HTR-8/SVneo (cell line): ENCODE data around the gene PIP4K2B.

Source experiments
- DNase-seq: peaks from one replicate; pipeline ENCODE4 v3.0.0; 2011; ENCODE audit warnings: low spot score, mixed read lengths; ENCODE audit not compliant: insufficient read length
- FAIRE-seq: peaks from 2 replicates; lab custom pipeline; 2011; peaks lifted over from hg19 to GRCh38; lab: Jason Lieb, UNC

PIP4K2B gene

DNA sequence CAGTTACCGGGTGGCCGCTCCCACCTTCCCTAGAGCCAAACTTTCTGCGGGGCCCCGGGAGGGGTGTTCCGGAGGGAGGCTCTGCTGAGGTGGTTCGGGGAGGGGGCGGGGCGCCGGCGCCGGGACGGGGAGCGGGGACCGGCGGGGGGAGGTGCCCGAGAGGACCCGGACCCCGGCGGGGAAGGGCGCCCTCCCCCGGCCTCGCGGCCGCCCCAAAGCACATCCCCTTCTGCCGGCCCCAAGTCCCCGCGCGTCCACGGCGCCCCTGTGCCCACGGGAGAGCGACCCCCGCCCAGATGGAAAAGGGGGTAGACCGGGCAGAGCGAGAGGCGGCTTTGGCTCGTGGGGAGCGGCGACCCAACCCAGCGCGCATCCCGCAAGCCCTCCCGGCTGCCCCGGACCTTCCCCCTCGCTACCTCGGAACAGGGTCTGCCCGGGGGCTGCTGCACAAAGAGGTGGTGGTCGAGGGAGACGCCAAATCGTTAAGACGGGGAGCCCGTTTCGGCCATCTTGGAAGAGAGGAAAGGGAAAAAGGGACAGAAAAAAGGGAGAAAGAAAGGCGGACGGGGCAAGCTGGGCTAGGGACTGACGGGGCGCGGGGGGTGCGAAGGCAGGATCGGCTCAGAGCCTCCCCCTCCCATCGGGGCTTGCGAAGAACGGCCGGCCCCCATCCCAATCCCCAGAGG is 51.8 kb downstream of the PIP4K2B start:
- DNase-seq (no peak), FAIRE-seq (no peak)

- FAIRE-seq (no peak), DNase-seq (no peak)
These were observed 52.4 kb downstream of the PIP4K2B start for GRCh38 chr17:38746849-38747462.

DNA sequence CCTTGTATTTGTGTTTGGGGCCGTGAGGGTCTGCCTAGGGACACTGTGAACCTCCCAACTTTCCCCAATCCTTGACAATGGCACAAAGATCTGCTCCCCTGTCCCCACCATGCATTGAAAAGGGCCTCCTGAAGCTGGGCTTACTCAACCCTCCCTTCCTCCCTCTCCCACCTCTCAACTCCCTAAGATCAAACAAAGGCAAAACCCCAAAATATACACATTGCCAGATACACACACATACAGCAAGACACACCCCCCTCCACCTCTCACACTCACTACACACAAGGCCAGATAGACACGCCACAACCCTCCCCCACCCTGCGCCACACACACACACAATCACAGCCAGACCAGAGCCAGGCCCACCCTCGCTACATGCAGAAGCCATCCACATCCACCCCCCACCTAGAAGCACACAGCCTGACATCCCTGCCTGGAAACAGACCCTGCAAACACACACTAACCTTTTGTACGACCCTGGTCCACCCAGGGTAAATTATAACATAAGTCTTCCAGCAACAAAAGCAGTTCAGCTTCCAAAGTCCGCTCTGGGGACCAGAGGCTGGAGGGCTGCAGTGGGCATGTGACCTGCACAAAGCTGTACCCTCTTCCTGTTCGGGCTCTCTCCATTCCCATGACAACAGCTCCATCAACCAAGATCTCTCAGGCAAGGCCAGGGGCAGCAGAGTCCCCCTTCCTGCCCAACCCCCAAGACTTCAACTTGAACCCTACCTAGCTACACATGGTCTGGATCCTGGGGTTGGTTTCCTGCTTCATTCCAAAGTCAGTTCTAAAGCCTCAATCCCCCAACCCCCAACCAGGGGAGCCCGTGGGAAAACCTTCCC is 53.1 kb downstream of the PIP4K2B start:
- no peak for DNase-seq
- FAIRE-seq: no peak

- DNase-seq (no peak), FAIRE-seq (no peak)
These were observed 53.8 kb downstream of the PIP4K2B start for GRCh38 chr17:38745545-38745944.

GRCh38 chr17:38743556-38744171 is 55.7 kb downstream of the PIP4K2B start:
- no peak for DNase-seq

DNA sequence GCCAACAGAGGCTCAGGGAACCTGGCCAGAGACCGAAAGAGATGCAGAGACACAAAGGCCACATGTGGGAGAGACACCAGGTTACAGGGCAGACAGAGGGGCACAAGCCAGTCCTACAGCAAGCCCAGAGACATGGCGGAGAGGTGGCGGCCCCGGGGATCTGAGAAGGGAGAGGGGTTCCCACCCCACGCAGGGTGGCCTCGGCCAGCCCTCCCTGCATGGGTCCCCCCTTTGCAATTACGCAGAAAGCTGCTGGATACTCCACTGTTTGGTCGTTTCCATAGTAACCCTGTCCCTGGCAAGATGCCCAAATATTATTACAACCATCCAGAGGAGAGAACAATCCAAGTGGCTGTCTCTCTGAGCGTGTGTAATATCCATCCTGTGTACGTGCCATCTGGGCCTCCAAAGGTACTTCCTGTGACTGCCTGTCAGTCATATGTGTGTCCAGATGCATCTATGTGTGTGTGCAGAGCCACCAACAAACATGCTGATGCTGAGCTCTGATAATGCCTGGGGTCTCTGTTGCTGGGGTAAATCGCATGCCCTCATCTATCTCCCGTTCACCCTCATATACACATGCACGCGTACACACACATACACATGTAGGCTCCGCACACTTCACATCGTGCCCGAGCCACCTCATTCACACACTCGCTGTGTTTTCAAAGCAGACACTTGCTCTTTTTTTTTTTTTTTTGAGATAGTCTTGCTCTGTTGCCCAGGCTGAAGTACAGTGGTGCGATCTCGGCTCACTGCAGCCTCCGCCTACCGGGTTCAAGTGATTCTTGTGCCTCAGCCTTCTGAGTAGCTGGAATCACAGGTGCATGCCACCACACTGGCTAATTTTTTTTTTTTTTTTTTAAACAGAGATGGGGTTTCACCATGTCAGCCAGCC is 56.7 kb downstream of the PIP4K2B start:
- FAIRE-seq (no peak), DNase-seq (no peak)

More at GRCh38 chr17:38743556-38744171, 55.7 kb downstream of the PIP4K2B start:
- no peak for FAIRE-seq

- FAIRE-seq (no peak), DNase-seq (no peak)
These were observed 57.4 kb downstream of the PIP4K2B start for GRCh38 chr17:38741921-38742410.

DNA sequence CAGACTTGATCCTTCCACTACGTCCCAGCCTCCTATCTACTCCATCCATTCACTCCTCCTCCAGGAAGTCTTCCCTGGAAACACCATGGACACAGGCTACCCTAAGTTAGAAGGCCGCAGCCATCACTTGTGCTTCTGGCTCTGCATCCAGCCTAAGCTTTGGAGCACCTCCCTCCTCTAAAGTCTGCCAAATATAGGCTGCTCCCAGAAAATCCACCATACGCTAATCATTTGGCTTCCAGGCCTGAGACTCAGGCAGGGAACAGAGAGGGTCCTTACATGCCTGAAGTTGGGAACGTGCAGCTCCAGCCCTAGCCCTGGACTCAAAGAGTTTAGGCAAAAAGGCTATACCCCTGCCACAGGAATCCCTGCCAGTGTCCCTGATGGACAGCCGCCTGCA is 57.9 kb downstream of the PIP4K2B start:
- DNase-seq (no peak), FAIRE-seq (no peak)

DNA sequence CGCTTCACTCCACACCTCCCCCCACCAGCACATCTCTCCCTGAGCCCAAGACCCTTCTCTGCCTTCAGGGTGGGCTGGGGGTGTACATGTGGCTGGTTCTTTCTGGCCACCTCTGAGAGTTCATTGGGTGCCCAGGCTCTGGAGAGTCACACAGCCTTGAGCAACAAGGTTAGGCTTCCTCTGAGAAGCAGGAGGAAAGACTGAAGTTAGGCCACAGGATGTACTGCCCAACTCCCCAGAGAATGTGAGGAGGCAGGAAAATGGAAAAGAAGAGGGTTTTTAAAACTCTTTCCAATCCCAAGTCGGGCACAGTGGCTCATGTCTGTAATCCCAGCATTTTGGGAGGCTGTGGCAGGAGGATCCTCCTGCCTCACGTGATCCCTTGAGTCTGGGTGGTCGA is 58.5 kb downstream of the PIP4K2B start:
- no peak for FAIRE-seq
- no peak for DNase-seq

GRCh38 chr17:38740044-38740443 is 59.3 kb downstream of the PIP4K2B start:
- DNase-seq (no peak), FAIRE-seq (no peak)

DNA sequence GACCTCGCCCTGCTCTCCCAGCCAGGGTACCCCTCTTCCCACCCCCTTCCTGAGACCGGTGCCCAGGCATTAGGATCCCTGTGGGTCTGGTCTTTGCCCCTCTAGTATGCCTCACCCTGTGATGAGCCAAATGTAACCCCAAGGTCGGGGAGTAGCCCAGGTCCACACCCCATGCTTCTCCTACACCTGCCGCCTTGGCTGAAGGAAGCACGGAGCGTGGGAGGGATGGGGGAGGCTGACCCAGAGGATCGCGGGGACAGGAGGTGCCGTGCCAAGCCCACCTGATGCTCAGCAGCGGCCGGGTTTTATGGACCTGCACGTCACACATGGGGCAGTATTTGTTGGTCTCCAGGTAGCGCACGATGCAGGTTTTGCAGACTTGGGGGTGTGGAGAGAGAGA is 60.1 kb downstream of the PIP4K2B start:
- no peak for FAIRE-seq
- no peak for DNase-seq

GRCh38 chr17:38738686-38739085 is 60.7 kb downstream of the PIP4K2B start:
- DNase-seq (no peak), FAIRE-seq (no peak)

GRCh38 chr17:38738007-38738662 is 61.2 kb downstream of the PIP4K2B start:
- no peak for DNase-seq

DNA sequence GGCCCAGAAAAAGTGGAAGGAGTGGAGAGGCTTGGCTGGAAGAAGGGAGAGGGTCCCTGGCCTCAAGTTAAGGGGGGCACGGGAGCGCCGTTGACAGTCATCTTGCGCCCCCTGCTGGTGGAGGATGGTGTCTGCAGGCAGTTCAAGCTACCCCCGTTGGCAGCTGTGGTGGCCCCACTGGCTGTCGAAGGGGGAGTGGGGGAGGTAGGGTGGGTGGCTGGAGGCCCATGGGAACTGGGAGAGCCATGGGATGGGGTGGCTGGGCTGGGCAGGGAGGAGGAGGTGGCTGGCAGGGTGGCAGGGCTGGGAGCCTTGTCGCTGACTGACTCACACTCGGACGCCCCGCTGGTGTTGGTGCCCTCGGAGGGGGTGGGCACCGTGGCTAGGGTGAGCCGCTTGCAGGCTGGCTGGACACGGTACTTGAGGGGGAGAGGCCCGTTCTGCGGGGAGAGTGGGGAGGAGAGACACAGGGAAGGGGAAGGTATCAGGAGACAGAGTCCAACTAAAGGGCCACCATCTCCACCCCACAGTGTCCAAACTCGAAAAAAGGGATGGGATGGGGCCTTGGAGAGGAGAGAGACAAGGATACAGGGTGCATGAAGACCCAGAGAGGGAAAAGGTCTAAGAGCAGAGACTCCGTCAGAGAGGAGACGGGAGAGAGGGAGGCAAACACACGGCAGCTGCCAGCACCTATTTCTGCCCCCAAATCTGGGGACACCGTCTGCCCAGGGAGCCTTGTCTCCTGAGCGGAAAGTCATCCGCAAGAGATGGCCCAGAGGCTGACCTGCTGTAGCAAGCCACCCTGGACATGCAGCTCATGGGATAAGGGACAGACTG is 64.0 kb downstream of the PIP4K2B start:
- FAIRE-seq: no peak
- peak; percentile 81 for DNase-seq

More at GRCh38 chr17:38738007-38738662, 61.2 kb downstream of the PIP4K2B start:
- no peak for FAIRE-seq

DNA sequence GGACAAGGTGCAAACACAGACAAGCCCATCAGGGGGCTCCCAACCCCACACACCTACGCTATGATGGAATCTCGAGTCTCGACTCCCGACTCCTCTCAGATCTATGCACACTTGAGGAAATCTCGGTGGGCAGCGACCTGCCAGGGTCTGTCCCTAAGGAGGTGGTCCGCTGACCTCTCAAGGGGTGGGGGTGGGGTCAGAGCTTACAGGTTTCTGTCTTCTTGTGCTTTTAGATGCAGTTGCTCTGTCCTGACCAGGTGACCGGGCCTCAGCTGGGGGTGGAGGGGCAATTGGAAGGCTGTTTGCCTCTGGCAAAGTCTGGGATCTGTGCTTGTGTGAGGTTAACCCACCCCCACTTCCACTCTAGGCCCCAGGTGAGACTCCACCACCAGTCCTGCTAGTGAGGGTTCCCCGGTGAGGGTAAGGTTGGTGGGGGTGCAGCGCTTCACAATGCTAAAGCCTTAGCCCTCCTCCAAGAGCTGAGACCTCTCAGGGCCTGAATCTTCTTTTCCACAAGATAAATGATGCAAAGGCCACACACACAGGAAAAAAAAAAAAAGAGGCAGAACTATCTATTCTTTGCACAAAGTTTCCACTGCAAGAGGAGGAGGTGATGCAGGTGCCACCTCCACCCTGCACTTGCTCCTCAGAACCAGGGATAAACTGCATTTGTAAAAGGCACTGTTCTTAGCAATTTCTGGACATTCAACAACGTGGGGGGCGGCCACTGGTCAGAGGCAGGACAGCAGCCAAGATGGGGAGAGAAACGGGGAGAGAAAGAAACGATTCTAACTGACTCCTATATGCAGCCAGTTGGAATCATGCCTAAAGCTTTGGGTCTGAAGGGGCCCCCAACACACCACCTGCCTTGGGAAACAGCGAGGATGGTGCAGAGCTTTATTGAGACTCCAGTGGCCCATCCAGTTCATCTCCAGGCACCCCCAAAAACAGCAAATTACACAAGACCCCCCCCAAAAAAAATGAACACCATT is 65.1 kb downstream of the PIP4K2B start:
- DNase-seq: no peak

GRCh38 chr17:38733282-38733981 is 65.9 kb downstream of the PIP4K2B start:
- DNase-seq (no peak), FAIRE-seq (no peak)

More for the DNA sequence above, 65.1 kb downstream of the PIP4K2B start:
- no peak for FAIRE-seq
